ENCODE measurements around the gene MIR17HG. TPM values are rescaled to one million over a fixed set of nuclear protein-coding genes. Genes with fewer than 3 reads are reported as not detected.

MIR17HG gene
- total RNA-seq, 1 donor from 2014 or later, result 14.5 TPM

- Mint-ChIP-seq H3K4me3 (ENCODE audit: unreplicated experiment) (no peak overlapping the region), H3K4me1 (ENCODE audit: low read depth, unreplicated experiment) (peaks cover 4% of the 10 kb centered on the region), H3K36me3 (ENCODE audit: unreplicated experiment) (no peaks in the 10 kb centered on the region), H3K27me3 (ENCODE audit: unreplicated experiment) (no peaks in the 10 kb centered on the region), H3K9me3 (ENCODE audit: unreplicated experiment) (no peaks in the 10 kb centered on the region), H3K27ac (ENCODE audit: unreplicated experiment) (no peak overlapping the region)
- DNase-seq, result no peak
- no peak for TF ChIP-seq CTCF (IDR thresholded peaks at IDR 0.05; ENCODE audit: partially characterized antibody, unreplicated experiment)
These were observed 10.9 kb downstream of the MIR17HG start for GRCh38 chr13:91358387-91358782.

DNA sequence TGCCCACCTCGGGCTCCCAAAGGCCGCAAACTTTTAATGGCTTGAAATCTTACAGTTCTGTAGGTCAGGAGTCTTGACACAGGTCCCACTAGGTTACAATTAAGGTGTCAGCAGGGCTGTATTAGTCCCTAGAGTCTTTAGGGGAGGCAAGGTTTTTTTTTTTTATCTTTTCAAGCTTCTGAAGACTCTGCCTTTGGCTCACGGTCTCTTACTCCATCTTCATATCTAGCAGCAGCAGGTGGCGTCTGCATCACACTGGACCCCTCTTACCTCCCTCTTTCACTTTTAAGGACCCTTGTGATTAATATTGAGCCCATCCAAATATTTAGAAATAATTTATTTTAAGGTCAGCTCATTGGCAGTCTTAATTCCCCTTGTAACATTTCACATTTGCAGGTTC is 11.6 kb downstream of the MIR17HG start:
- Mint-ChIP-seq H3K27me3 (ENCODE audit: unreplicated experiment) (no peaks in the 10 kb centered on the region), H3K27ac (ENCODE audit: unreplicated experiment) (no peak overlapping the region), H3K4me1 (ENCODE audit: low read depth, unreplicated experiment) (peaks cover 4% of the 10 kb centered on the region), H3K4me3 (ENCODE audit: unreplicated experiment) (no peak overlapping the region), H3K9me3 (ENCODE audit: unreplicated experiment) (no peaks in the 10 kb centered on the region), H3K36me3 (ENCODE audit: unreplicated experiment) (no peaks in the 10 kb centered on the region)
- TF ChIP-seq CTCF (IDR thresholded peaks at IDR 0.05; ENCODE audit: partially characterized antibody, unreplicated experiment), result no peak
- no peak for DNase-seq

DNA sequence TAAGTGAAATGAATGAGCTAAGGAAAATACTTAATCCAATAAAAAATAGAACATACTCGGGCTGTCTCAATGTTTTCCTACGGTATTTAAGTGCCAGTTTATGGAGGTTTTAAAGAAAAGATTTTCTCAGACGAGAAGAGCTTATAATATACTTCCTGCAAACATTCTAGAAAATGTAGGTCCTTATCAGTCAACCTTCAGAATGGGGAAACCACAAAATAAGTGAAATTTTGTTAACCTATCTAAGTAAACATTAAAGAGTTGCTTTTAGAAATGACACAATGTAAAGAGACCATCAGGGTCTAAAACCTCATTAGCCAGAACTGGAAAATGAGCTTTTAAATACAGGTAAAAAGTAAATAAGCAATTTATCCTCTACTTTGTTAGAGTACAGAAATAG is 12.1 kb downstream of the MIR17HG start:
- H3K9me3 Mint-ChIP-seq (ENCODE audit: unreplicated experiment), result no peaks in the 10 kb centered on the region

DNA sequence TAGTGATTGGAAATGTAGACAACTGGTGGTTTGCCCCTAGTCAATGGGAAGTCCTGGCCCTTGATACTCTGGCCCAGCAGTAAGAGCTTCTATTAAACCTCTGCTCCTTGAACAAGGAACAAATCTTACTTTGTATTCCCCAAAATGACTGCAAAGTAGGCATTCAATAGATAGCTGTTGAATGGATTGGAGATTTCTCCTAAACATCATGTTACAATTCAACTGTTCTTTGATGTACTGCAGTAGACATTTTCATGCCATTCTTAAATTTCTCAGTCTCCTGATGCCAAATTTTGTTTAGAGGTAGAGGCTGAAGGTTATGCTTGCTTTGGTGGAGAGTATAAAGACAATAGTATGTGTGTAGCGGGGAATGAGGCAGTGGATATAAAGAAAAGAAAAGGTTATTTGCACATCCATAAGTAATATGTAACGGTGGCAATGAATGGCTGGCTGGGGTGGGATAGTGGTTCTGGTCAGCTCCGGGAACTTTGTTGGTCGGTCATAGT is 12.8 kb downstream of the MIR17HG start:
- H3K27ac Mint-ChIP-seq (ENCODE audit: unreplicated experiment), result no peak overlapping the region
- H3K9me3 Mint-ChIP-seq (ENCODE audit: unreplicated experiment), result no peaks in the 10 kb centered on the region
- H3K4me1 Mint-ChIP-seq (ENCODE audit: low read depth, unreplicated experiment), result peaks cover 2% of the 10 kb centered on the region
- H3K36me3 Mint-ChIP-seq (ENCODE audit: unreplicated experiment), result no peaks in the 10 kb centered on the region
- no peak overlapping the region for H3K4me3 Mint-ChIP-seq (ENCODE audit: unreplicated experiment)
- no peak for DNase-seq
- no peak for TF ChIP-seq CTCF (IDR thresholded peaks at IDR 0.05; ENCODE audit: partially characterized antibody, unreplicated experiment)
- H3K27me3 Mint-ChIP-seq (ENCODE audit: unreplicated experiment), result no peaks in the 10 kb centered on the region

More for the DNA sequence above, 12.1 kb downstream of the MIR17HG start:
- no peaks in the 10 kb centered on the region for H3K36me3 Mint-ChIP-seq (ENCODE audit: unreplicated experiment)
- no peak for TF ChIP-seq CTCF (IDR thresholded peaks at IDR 0.05; ENCODE audit: partially characterized antibody, unreplicated experiment)
- H3K27me3 Mint-ChIP-seq (ENCODE audit: unreplicated experiment), result no peaks in the 10 kb centered on the region
- no peak overlapping the region for H3K27ac Mint-ChIP-seq (ENCODE audit: unreplicated experiment)
- H3K4me1 Mint-ChIP-seq (ENCODE audit: low read depth, unreplicated experiment), result peaks cover 4% of the 10 kb centered on the region
- DNase-seq, result no peak
- no peak overlapping the region for H3K4me3 Mint-ChIP-seq (ENCODE audit: unreplicated experiment)

- no peaks in the 10 kb centered on the region for H3K9me3 Mint-ChIP-seq (ENCODE audit: unreplicated experiment)
- no peak overlapping the region for H3K27ac Mint-ChIP-seq (ENCODE audit: unreplicated experiment)
- peaks cover 2% of the 10 kb centered on the region for H3K27me3 Mint-ChIP-seq (ENCODE audit: unreplicated experiment)
- no peak for TF ChIP-seq CTCF (IDR thresholded peaks at IDR 0.05; ENCODE audit: partially characterized antibody, unreplicated experiment)
- no peak overlapping the region for H3K4me3 Mint-ChIP-seq (ENCODE audit: unreplicated experiment)
- H3K36me3 Mint-ChIP-seq (ENCODE audit: unreplicated experiment), result no peaks in the 10 kb centered on the region
- no peak for DNase-seq
- peaks cover under 1% of the 10 kb centered on the region for H3K4me1 Mint-ChIP-seq (ENCODE audit: low read depth, unreplicated experiment)
These were observed 14.3 kb downstream of the MIR17HG start for GRCh38 chr13:91361755-91362271.
